H1 (cell line): Measurements from ENCODE around the gene METTL22. TPM values are rescaled to one million over a fixed set of nuclear protein-coding genes. Genes with fewer than 3 reads are reported as not detected.

Experiments
- CTCF ChIA-PET: fragments of 300-600 bp; sonication (Branson Sonifier 250); formaldehyde crosslinking; loops from one replicate; lab custom pipeline; 2021; ENCODE audit not compliant: partially characterized antibody; lab: Charles Lee
- POLR2A ChIA-PET: fragments of 300-600 bp; sonication (Branson Sonifier 250); formaldehyde crosslinking; loops from one replicate; lab custom pipeline; 2021; ENCODE audit warnings: inconsistent platforms; ENCODE audit not compliant: partially characterized antibody; lab: Charles Lee
- DNase-seq, 2 experiments: peaks; one replicate each; pipeline versions ENCODE4 v3.0.0 to v3.0.0-alpha.2; 2010 to 2022; ENCODE audit warnings: low spot score in 2 of 2, low read depth in 1 of 2, mixed read lengths in 1 of 2
- FAIRE-seq: peaks from 2 replicates; lab custom pipeline; 2011; peaks lifted over from hg19 to GRCh38; lab: Jason Lieb, UNC
- H2AFZ ChIP-seq: 2 replicates; pipeline ENCODE4 v1.8.1; 2012; ENCODE audit warnings: low read length, inconsistent platforms
- H2AK5ac ChIP-seq: 2 replicates; pipeline ENCODE4 v1.6.1; 2013; ENCODE audit warnings: low read depth, low read length
- H2BK120ac ChIP-seq: replicated peaks from 2 replicates; pipeline ENCODE3; 2013; ENCODE audit warnings: low read depth, low read length, inconsistent platforms
- H2BK12ac ChIP-seq: 2 replicates; pipeline ENCODE4 v1.6.1; 2013; ENCODE audit warnings: low read depth, low read length
- H2BK15ac ChIP-seq: 2 replicates; pipeline ENCODE4 v1.6.1; 2013; ENCODE audit warnings: low read length
- H2BK20ac ChIP-seq: 2 replicates; pipeline ENCODE4 v1.6.1; 2013; ENCODE audit warnings: low read length
- H2BK5ac ChIP-seq: 2 replicates; pipeline ENCODE4 v1.6.1; 2013; ENCODE audit warnings: low read depth, low read length
- H3K14ac ChIP-seq: 2 replicates; pipeline ENCODE4 v1.6.1; 2013; ENCODE audit warnings: inconsistent platforms; ENCODE audit not compliant: insufficient read length
- H3K18ac ChIP-seq: 2 replicates; pipeline ENCODE4 v1.6.1; 2013; ENCODE audit warnings: low read length; ENCODE audit errors: extremely low read depth
- H3K23ac ChIP-seq: 2 replicates; pipeline ENCODE4 v1.6.1; 2013; ENCODE audit warnings: inconsistent platforms; ENCODE audit not compliant: insufficient read length
- H3K23me2 ChIP-seq: 2 replicates; pipeline ENCODE4 v1.6.1; 2013; ENCODE audit warnings: low read depth, low read length
- H3K27ac ChIP-seq: 2 replicates; pipeline ENCODE4 v1.6.1; 2011; ENCODE audit warnings: low read depth, low read length, inconsistent platforms
- H3K27me3 ChIP-seq, 4 experiments: replicated peaks in 1 of 4; 1 replicate in 1 of 4; 2 replicates in 3 of 4; pipeline versions ENCODE4 v1.6.1 to v1.8.1; 2011 to 2013; ENCODE audit warnings: low read length in 3 of 4, mild to moderate bottlenecking in 3 of 4, inconsistent platforms in 2 of 4, mixed read lengths in 2 of 4, moderate library complexity in 1 of 4; ENCODE audit not compliant: control insufficient read depth in 3 of 4, insufficient read depth in 3 of 4; ENCODE audit errors: extremely low read depth in 1 of 4
- H3K36me3 ChIP-seq, 4 experiments: 2 replicates each; pipeline versions ENCODE4 v1.6.1 to v1.8.1; 2011 to 2013; ENCODE audit warnings: mild to moderate bottlenecking in 4 of 4, low read length in 3 of 4, moderate library complexity in 2 of 4, control low read depth in 1 of 4, inconsistent platforms in 1 of 4; ENCODE audit not compliant: insufficient read depth in 4 of 4, control insufficient read depth in 2 of 4
- H3K4ac ChIP-seq: replicated peaks from 2 replicates; pipeline ENCODE3; 2013; ENCODE audit warnings: low read length, low read depth, mixed read lengths, inconsistent platforms; ENCODE audit not compliant: insufficient read length
- H3K4me1 ChIP-seq, 4 experiments: replicated peaks in 1 of 4; 1 replicate in 1 of 4; 2 replicates in 3 of 4; pipeline versions ENCODE4 v1.6.1 to v1.8.1; 2011 to 2013; ENCODE audit warnings: low read length in 3 of 4, inconsistent platforms in 2 of 4, mixed read lengths in 1 of 4; ENCODE audit not compliant: insufficient read depth in 4 of 4, control insufficient read depth in 3 of 4
- H3K4me2 ChIP-seq, 2 experiments: 2 replicates each; pipeline versions ENCODE4 v1.6.1 to v1.8.1; 2011 to 2013; ENCODE audit warnings: low read depth in 2 of 2, low read length in 2 of 2, control low read depth in 1 of 2, inconsistent platforms in 1 of 2, mild to moderate bottlenecking in 1 of 2; ENCODE audit not compliant: insufficient read depth in 1 of 2
- H3K4me3 ChIP-seq, 4 experiments: fragments of 200-600, 300-600 bp in 1 of 4; sonication (generic), shearing (Covaris generic), sonication (Bioruptor Twin) in 1 of 4; 2 replicates each; pipeline versions ENCODE4 v1.5.1 to v1.8.1; 2011 to 2016; ENCODE audit warnings: low read length in 4 of 4, low read depth in 3 of 4, control low read depth in 2 of 4, inconsistent platforms in 2 of 4, mild to moderate bottlenecking in 2 of 4, mixed read lengths in 1 of 4, moderate library complexity in 1 of 4; ENCODE audit not compliant: insufficient read depth in 2 of 4; ENCODE audit errors: extremely low read depth in 1 of 4
- H3K56ac ChIP-seq: replicated peaks from 2 replicates; pipeline ENCODE3; 2013; ENCODE audit warnings: low read depth, mild to moderate bottlenecking, mixed read lengths, low read length, inconsistent platforms; ENCODE audit not compliant: insufficient read length
- H3K79me1 ChIP-seq: 2 replicates; pipeline ENCODE4 v1.6.1; 2013; ENCODE audit warnings: low read depth, low read length, control low read depth
- H3K79me2 ChIP-seq, 2 experiments: 2 replicates each; pipeline versions ENCODE4 v1.6.1 to v1.8.1; 2012 to 2013; ENCODE audit warnings: low read length in 2 of 2, mild to moderate bottlenecking in 2 of 2, inconsistent platforms in 1 of 2; ENCODE audit not compliant: insufficient read depth in 2 of 2, control insufficient read depth in 1 of 2
- H3K9ac ChIP-seq, 4 experiments: replicated peaks in 1 of 4; 1 replicate in 1 of 4; 2 replicates in 3 of 4; pipeline versions ENCODE4 v1.6.1 to v1.8.1; 2011 to 2013; ENCODE audit warnings: low read depth in 3 of 4, low read length in 3 of 4, control low read depth in 2 of 4, mild to moderate bottlenecking in 2 of 4, moderate library complexity in 2 of 4, inconsistent platforms in 1 of 4; ENCODE audit errors: extremely low read depth in 1 of 4
- H3K9me3 ChIP-seq, 2 experiments: 2 replicates each; pipeline versions ENCODE4 v1.6.1 to v1.8.1; 2012 to 2013; ENCODE audit warnings: mild to moderate bottlenecking in 2 of 2, moderate library complexity in 2 of 2, control low read depth in 1 of 2, inconsistent platforms in 1 of 2, low read depth in 1 of 2, low read length in 1 of 2, mixed read lengths in 1 of 2; ENCODE audit not compliant: insufficient read depth in 2 of 2
- H4K20me1 ChIP-seq, 2 experiments: replicated peaks in 1 of 2; 2 replicates each; pipeline versions ENCODE3 to v1.8.1; 2011 to 2013; ENCODE audit warnings: inconsistent platforms in 2 of 2, low read length in 2 of 2, mild to moderate bottlenecking in 1 of 2; ENCODE audit not compliant: insufficient read depth in 2 of 2, control insufficient read depth in 1 of 2
- H4K5ac ChIP-seq: 2 replicates; pipeline ENCODE4 v1.6.1; 2013; ENCODE audit warnings: low read length, low read depth, mixed read lengths, inconsistent platforms; ENCODE audit not compliant: insufficient read length
- H4K8ac ChIP-seq: 2 replicates; pipeline ENCODE4 v1.8.0; 2013; ENCODE audit warnings: mild to moderate bottlenecking, moderate library complexity, low read length, inconsistent platforms; ENCODE audit not compliant: insufficient read depth; ENCODE audit errors: extremely low read depth
- H4K91ac ChIP-seq: replicated peaks from 2 replicates; pipeline ENCODE3; 2013; ENCODE audit warnings: low read length, mixed read lengths, inconsistent platforms; ENCODE audit not compliant: insufficient read length
- POLR2A ChIP-seq, 2 experiments: IDR thresholded peaks; 1 replicate in 1 of 2; 2 replicates in 1 of 2; pipeline ENCODE4 v1.6.1; 2011; ENCODE audit warnings: low read depth in 2 of 2, low read length in 2 of 2, mild to moderate bottlenecking in 2 of 2; ENCODE audit errors: control extremely low read depth in 1 of 2
- WGBS, 2 experiments: shearing (Covaris generic) in 1 of 2; methylation state at CpG; one replicate each; pipeline versions ENCODE4 v1.1.6 to v1.1.7; 2013 to 2015; ENCODE audit warnings: low lambda C conversion rate in 2 of 2, mixed read lengths in 2 of 2, inconsistent platforms in 1 of 2, low coverage in 1 of 2, missing lambda C conversion rate in 1 of 2; ENCODE audit not compliant: insufficient replicate concordance in 2 of 2, insufficient coverage in 1 of 2, insufficient read length in 1 of 2; ENCODE audit errors: extremely low coverage in 1 of 2, missing lambda C conversion rate in 1 of 2; 5-methylcytosine and 5-hydroxymethylcytosine counted together
- polyA plus RNA-seq, 7 experiments: library from polyadenylated mRNA; depleted of rRNA in 3 of 7; stranded (reverse) in 5 of 7; unstranded in 2 of 7; fragments of >200 nt in 5 of 7; fragments of 200-250 nt in 2 of 7; gene quantifications; 1 replicate in 5 of 7; 2 replicates in 1 of 7; 4 replicates in 1 of 7; pipeline versions ENCODE4 v1.2.1 to v1.2.3, GENCODE V29; 2011 to 2013; ENCODE audit warnings: missing spikeins in 2 of 7, mixed read lengths in 2 of 7
- total RNA-seq: library from RNA; stranded (reverse); fragmentation: NEBNext Ultra II Directional; extraction: Animal tissue kit (Norgen Biotek cat#: 25700); gene quantifications from 2 replicates; pipeline ENCODE4 v1.2.1, GENCODE V29; 2021

METTL22 gene
- total and polyA plus RNA-seq, 2 of the 8 experiments (the other 6 are each of a cell fraction or from before 2014, with no cell fraction given) = 56.7 to 85.2 TPM

GRCh38 chr16:8619671-8620370 is 1.7 kb upstream of the METTL22 start:
- 94% methylated on average over 5 of the region's 5 CpGs; no CpG with 5 or more reads in 1 of the 2 experiments for WGBS, 2 experiments
- Histone ChIP-seq H3K9me3 (no peaks in the 10 kb centered on the region), H2BK15ac (no peak overlapping the region), H2AK5ac (no peak overlapping the region), H2AFZ (no peak overlapping the region), H3K14ac (no peak overlapping the region), H3K56ac (no peak overlapping the region), H4K20me1 (peaks cover under 1 to 2% of the 10 kb centered on the region in 2 experiments), H4K91ac (no peak overlapping the region), H3K23me2 (peaks cover 4% of the 10 kb centered on the region), H4K5ac (no peak overlapping the region), H3K4me3 (no peak overlapping the region), H2BK12ac (no peak overlapping the region), H3K36me3 (peaks cover 0 to 5% (median under 1%) of the 10 kb centered on the region in 4 experiments; a peak in 3 of 8 replicates), H3K23ac (no peak overlapping the region), H2BK5ac (no peak overlapping the region), H3K79me1 (peaks cover 11% of the 10 kb centered on the region), H2BK120ac (no peak overlapping the region), H4K8ac (no peak overlapping the region), H2BK20ac (no peak overlapping the region), H3K18ac (no peak overlapping the region), H3K4ac (no peak overlapping the region), H3K4me2 (no peak overlapping the region), H3K79me2 (peaks cover 9 to 32% of the 10 kb centered on the region in 2 experiments), H3K27me3 (no peaks in the 10 kb centered on the region), H3K27ac (no peak overlapping the region), H3K4me1 (no peaks in the 10 kb centered on the region; a peak in 1 of 7 replicates), H3K9ac (no peak overlapping the region)
- FAIRE-seq (no peak), DNase-seq (no peak)
- no peak for TF ChIP-seq POLR2A (IDR thresholded peaks at IDR 0.05; ENCODE audit: control extremely low read depth in 1 of 2, low read depth in 2 of 2, low read length in 2 of 2)
- ChIA-PET CTCF (interaction anchor here (24.1 kb wide), 1 partner anchor 48 kb away, joined by 416 read pairs; no protein-coding TSS in a partner anchor), POLR2A (interaction anchor here (3.2 kb wide), 1 partner anchor 8 kb away, joined by 14 read pairs; no protein-coding TSS in a partner anchor)
